ENCODE measurements around the gene NPTX2.

NPTX2 gene

GRCh38 chr7:98659756-98660155 lies 42.7 kb downstream of the NPTX2 start:
- no peak for TF ChIP-seq CTCF (IDR thresholded peaks at IDR 0.05; ENCODE audit: low read depth, low read length, missing control alignments)
- DNase-seq (ENCODE audit: extremely low read depth, low read depth): no peak
- H3K4me3 ChIP-seq (replicated peaks; ENCODE audit: low read depth, low read length): no peak overlapping the region

GRCh38 chr7:98661607-98662006 lies 44.5 kb downstream of the NPTX2 start:
- no peak for TF ChIP-seq CTCF (IDR thresholded peaks at IDR 0.05; ENCODE audit: low read depth, low read length, missing control alignments)
- H3K4me3 ChIP-seq (replicated peaks; ENCODE audit: low read depth, low read length): no peak overlapping the region
- no peak for DNase-seq (ENCODE audit: extremely low read depth, low read depth)

GRCh38 chr7:98662289-98662688 lies 45.2 kb downstream of the NPTX2 start:
- no peak for TF ChIP-seq CTCF (IDR thresholded peaks at IDR 0.05; ENCODE audit: low read depth, low read length, missing control alignments)
- no peak for DNase-seq (ENCODE audit: extremely low read depth, low read depth)

DNA sequence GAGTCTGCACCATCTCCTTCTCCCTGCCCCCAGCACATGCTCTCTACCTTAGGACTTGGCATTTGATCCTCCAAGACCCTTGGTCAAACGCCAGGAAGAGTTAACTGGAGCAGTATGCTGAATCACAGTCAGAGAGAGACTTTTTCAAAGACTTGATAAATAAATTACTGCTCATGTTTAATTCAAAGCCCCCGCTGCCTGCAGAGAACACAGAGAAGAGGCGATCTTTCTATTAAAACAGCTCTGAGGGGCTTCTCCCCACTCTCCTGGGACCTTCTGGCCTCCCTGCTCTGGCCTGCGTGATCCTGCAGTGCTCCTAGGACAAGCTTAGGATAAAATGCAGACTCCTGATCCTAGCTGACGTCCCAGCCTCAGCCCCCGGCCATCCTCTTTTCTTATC lies 47.8 kb downstream of the NPTX2 start:
- no peak for TF ChIP-seq CTCF (IDR thresholded peaks at IDR 0.05; ENCODE audit: low read depth, low read length, missing control alignments)
- H3K4me3 ChIP-seq (replicated peaks; ENCODE audit: low read depth, low read length): no peak overlapping the region
- DNase-seq (ENCODE audit: extremely low read depth, low read depth): no peak

More at GRCh38 chr7:98662289-98662688, 45.2 kb downstream of the NPTX2 start:
- no peak overlapping the region for H3K4me3 ChIP-seq (replicated peaks; ENCODE audit: low read depth, low read length)

- H3K4me3 ChIP-seq (replicated peaks; ENCODE audit: low read depth, low read length): no peak overlapping the region
- TF ChIP-seq CTCF (IDR thresholded peaks at IDR 0.05; ENCODE audit: low read depth, low read length, missing control alignments): no peak
- DNase-seq (ENCODE audit: extremely low read depth, low read depth): no peak
Observed at GRCh38 chr7:98668255-98668654, 51.2 kb downstream of the NPTX2 start.

DNA sequence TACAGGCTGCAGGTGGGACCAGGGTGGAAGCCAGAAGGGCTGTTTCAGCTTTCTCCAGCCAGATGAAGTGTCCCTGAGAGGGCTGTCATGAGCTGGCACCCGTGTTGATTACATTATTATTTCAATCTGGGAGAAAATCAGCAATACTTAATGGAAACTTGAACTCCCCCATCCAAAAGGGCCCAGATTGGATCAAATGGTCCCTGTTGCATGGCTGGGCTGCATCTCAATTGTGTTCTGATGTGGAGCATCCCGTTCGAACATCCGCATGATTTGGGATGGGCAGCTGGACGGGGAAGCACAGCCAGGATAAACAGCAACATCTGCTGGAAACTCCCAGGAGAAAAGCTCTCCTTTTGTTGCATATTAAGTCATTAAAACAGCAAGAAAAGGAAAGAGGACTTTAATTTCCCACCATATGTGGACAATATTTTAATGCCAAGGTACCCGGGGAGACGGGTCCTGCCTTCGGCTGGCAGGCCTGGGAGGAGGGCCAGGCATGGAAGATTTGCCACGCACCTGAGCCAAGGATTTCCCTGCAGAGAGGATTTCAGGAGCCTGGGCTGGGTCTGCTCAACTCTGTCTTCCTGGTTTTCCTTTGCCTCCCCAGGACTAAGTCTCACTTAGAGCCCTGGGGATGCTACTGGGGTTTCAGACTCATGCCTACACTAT lies 52.4 kb downstream of the NPTX2 start:
- no peak for TF ChIP-seq CTCF (IDR thresholded peaks at IDR 0.05; ENCODE audit: low read depth, low read length, missing control alignments)
- no peak overlapping the region for H3K4me3 ChIP-seq (replicated peaks; ENCODE audit: low read depth, low read length)
- no peak for DNase-seq (ENCODE audit: extremely low read depth, low read depth)

- TF ChIP-seq CTCF (IDR thresholded peaks at IDR 0.05; ENCODE audit: low read depth, low read length, missing control alignments): no peak
- H3K4me3 ChIP-seq (replicated peaks; ENCODE audit: low read depth, low read length): no peak overlapping the region
- no peak for DNase-seq (ENCODE audit: extremely low read depth, low read depth)
Observed at GRCh38 chr7:98670186-98670585, 53.1 kb downstream of the NPTX2 start.

All from HFF-Myc (cell line).